SK-N-MC (cell line): ENCODE measurements around the gene LIX1.
A peak's percentile ranks its signal among the peaks of the same experiment; 100 is the strongest.

Experiments used
- EZH2 ChIP-seq: fragments of 200-600 bp; sonication (generic); IDR thresholded peaks from one replicate; pipeline ENCODE4 v1.6.1; 2017; ENCODE audit warnings: antibody characterized with exemption
- FOXP2 ChIP-seq: optimal IDR thresholded peaks from 2 replicates; pipeline ENCODE3; 2011; ENCODE audit warnings: mild to moderate bottlenecking, moderate library complexity; ENCODE audit not compliant: insufficient read depth; ENCODE audit errors: extremely low read length, control extremely low read depth
- POLR2AphosphoS5 ChIP-seq: IDR thresholded peaks from 2 replicates; pipeline ENCODE4 v1.6.1; 2012; ENCODE audit warnings: mild to moderate bottlenecking, low read depth, low read length, borderline replicate concordance

GRCh38 chr5:97183100-97183929, 40.9 kb upstream of the LIX1 start, which contains the start of gene RIOK2:
- peak; percentile 89 for TF ChIP-seq POLR2AphosphoS5
- TF ChIP-seq EZH2, result no peak
- TF ChIP-seq FOXP2, result no peak
